GM21526 (cell line): ENCODE data around the gene AFAP1.

ENCODE experiments used
- ATAC-seq: cut with Tn5 transposase; IDR thresholded peaks from one replicate; pipeline ENCODE4 v1.9.1; 2021; ENCODE audit warnings: moderate library complexity; ENCODE audit not compliant: unreplicated experiment, low FRiP score

Gene AFAP1

GRCh38 chr4:7828011-7828720 lies 111.5 kb downstream of the AFAP1 start:
- no peak for ATAC-seq

- no peak for ATAC-seq
Observed at GRCh38 chr4:7827566-7827965, 112.1 kb downstream of the AFAP1 start.

- no peak for ATAC-seq
Observed at GRCh38 chr4:7826909-7827306, 112.8 kb downstream of the AFAP1 start.

- no peak for ATAC-seq
Observed at GRCh38 chr4:7826176-7826908, 113.3 kb downstream of the AFAP1 start.

- no peak for ATAC-seq
Observed at GRCh38 chr4:7824218-7824617, 115.4 kb downstream of the AFAP1 start.

- ATAC-seq, result no peak
Observed at GRCh38 chr4:7823416-7823824, 116.2 kb downstream of the AFAP1 start.

- no peak for ATAC-seq
Observed at GRCh38 chr4:7822877-7823276, 116.8 kb downstream of the AFAP1 start.

- no peak for ATAC-seq
Observed at GRCh38 chr4:7822137-7822505, 117.5 kb downstream of the AFAP1 start.

GRCh38 chr4:7821245-7822136 lies 118.2 kb downstream of the AFAP1 start:
- no peak for ATAC-seq

GRCh38 chr4:7820031-7820818 lies 119.4 kb downstream of the AFAP1 start:
- ATAC-seq, result no peak

GRCh38 chr4:7819446-7819845 lies 120.2 kb downstream of the AFAP1 start:
- no peak for ATAC-seq

GRCh38 chr4:7818399-7818911 lies 121.2 kb downstream of the AFAP1 start:
- ATAC-seq, result no peak

GRCh38 chr4:7817877-7818398 lies 121.7 kb downstream of the AFAP1 start:
- ATAC-seq, result no peak

- no peak for ATAC-seq
Observed at GRCh38 chr4:7816771-7817170, 122.9 kb downstream of the AFAP1 start.

- ATAC-seq, result no peak
Observed at GRCh38 chr4:7815981-7816380, 123.7 kb downstream of the AFAP1 start.

GRCh38 chr4:7815562-7815961 lies 124.1 kb downstream of the AFAP1 start:
- no peak for ATAC-seq

- ATAC-seq, result no peak
Observed at GRCh38 chr4:7814451-7814850, 125.2 kb downstream of the AFAP1 start.

GRCh38 chr4:7813674-7814073 lies 126.0 kb downstream of the AFAP1 start:
- ATAC-seq, result no peak

GRCh38 chr4:7812921-7813320 lies 126.7 kb downstream of the AFAP1 start:
- ATAC-seq, result no peak
